ENCODE results near the gene YPEL2.
"Not testable (repeated sequence)": the region's sequence is repeated elsewhere in the genome, so short reads cannot be mapped to it uniquely, and the experiment has no call there.

The YPEL2 gene

DNA sequence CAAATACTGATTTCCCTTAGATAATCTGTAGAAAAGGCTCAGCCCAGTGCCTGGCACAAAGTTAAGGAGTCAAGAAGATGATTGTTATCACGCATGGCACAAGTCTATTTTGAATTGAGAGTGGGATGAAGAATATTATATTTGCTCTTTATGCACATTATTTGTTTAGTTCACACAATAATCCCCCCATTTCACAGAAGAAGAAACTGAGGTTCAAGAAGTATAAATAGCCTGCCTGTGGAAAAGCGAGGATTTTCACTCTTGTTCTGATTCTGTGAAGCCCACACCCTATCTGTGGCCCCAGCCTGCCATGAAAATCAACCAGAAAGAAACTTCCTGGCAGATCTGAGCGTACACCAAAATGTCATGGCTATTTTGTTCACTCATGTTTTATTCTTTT, 73.0 kb downstream of the YPEL2 start:
- no peak for DNase-seq (ENCODE audit: low read depth in 2 of 2, low spot score in 1 of 2)

DNA sequence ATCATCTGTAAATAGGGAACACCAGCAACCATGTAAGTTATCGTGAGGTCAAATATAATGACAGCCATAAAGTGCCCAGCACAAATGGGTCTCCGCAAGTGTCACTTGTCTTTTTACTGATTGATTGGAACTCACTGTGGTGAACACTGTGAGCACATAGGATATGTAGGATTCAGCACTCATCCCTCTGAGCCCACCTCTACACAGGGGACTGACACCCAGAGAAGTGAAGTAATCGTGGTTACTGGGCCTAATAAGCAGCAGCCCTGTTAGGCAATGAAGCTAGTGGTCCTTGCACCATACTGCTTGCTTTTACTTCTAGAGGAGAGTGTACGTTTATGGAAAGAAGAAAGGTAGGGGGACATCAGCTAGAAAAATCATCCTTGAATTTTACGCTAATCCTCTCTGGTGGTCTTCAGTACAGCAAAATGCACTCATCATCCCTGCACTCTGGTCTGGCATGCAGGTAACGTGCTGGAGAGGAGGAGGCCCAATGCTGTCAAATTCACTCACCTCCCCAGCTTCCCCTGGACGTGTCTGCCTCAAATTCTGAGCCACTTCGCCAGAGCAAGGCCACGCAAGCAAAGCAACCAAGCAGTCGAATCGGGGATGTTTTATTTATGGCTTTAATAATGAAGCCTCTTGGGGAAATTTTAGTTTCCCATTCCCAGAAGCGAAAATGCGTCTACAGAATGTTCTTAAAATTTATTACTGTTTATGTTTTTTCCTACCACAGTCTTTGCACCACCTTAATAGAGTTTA, 74.7 kb downstream of the YPEL2 start:
- no peak for DNase-seq (ENCODE audit: low read depth in 2 of 2, low spot score in 1 of 2)

DNA sequence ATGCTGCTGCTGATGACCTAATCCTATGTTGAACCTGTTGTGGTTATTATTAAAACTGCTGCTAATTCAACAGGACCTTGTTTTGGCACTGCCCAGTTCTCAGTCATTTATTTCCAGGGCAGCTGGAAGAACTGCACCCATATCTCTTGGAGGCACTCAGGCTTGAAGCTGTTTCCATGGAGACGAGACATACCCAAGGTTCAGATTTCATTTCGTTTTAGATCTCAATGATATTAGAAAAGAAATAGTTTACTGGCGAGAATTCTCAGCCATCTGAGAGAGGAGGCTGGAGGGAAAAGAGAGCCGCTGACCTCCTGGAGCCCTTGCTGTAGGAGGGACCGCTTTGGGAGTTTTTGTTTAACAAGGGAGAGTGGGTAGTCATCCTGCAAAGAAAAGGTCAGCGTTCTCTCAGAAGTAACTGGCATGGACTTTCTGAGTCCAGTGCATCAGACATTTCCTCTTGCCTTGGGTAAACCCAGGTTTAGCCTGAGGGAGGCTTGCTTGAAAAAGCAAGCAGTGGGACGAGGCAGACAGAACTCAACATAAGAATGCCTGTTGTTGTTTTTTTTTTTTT, 75.4 kb downstream of the YPEL2 start:
- DNase-seq (ENCODE audit: low read depth in 2 of 2, low spot score in 1 of 2): no peak

DNA sequence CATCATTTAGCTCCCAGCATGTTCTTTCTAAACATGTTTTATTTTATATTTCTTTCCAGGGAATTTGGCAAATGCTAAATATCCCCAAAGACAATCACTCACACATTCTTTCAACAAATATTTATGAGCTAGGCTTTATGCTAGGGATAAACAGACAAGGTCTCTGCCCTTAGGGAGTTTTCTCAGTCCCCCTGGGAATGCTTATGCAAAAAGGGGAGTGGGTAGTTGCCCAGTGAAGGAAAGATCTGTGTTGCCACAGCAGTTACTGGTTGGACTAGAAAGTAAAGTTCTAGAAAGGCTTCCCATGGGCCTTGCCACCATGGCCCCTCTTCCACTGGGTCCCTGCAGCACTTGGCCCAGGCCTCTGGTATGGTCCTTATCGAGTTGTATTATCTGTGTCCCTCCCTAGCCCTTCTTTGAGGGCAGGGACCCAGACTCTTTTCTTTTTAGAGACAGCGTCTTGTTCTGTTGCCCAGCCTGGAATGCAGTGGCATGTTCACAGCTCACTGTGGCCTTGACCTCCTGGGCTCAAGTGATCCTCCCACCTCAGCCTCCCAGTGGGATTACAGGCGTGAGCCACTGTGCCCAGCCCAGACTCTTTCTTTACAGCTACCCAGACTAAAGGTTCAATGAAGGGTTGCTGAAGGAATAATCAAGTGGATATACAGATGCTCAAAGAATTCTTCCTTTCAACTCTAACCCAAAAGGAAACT, 78.0 kb downstream of the YPEL2 start:
- no peak for DNase-seq (ENCODE audit: low read depth in 2 of 2, low spot score in 1 of 2)

DNA sequence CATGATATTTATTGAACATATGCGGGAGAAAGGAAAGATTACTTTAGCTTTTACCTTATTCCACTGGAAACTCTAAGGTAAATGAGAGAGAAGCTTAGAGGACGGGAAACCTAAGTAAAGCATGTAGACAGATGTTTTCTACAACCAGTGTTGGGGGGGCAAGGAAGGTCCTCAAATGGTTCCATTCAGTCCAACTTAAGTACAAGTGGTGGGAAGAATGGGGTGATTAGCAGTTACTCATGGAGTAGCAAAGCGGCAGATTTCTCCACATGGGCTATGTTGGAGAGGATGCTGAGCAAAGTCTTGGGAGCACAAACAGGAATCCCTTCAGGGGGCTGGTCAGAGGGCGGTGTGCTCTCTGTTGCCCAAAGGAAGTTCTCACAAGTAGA, 78.6 kb downstream of the YPEL2 start:
- DNase-seq (ENCODE audit: low read depth in 2 of 2, low spot score in 1 of 2): no peak

DNA sequence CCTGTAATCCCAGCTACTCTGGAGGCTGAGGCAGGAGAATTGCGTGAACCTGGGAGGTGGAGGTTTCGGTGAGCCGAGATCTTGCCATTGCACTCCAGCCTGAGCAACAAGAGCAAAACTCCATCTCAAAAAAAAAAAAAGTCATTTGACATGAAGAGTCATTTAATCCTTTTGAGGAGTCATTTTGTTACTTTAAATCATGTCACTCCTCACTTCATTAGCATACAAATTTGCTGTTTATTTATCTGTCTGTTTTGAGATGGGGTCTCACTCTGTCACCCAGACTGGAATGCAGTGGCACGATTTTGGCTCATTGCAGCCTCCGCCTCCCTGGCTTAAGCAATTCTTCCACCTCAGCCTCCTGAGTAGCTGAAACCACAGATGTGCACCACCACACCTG, 81.0 kb downstream of the YPEL2 start:
- DNase-seq (ENCODE audit: low read depth in 2 of 2, low spot score in 1 of 2): not testable (repeated sequence)

DNA sequence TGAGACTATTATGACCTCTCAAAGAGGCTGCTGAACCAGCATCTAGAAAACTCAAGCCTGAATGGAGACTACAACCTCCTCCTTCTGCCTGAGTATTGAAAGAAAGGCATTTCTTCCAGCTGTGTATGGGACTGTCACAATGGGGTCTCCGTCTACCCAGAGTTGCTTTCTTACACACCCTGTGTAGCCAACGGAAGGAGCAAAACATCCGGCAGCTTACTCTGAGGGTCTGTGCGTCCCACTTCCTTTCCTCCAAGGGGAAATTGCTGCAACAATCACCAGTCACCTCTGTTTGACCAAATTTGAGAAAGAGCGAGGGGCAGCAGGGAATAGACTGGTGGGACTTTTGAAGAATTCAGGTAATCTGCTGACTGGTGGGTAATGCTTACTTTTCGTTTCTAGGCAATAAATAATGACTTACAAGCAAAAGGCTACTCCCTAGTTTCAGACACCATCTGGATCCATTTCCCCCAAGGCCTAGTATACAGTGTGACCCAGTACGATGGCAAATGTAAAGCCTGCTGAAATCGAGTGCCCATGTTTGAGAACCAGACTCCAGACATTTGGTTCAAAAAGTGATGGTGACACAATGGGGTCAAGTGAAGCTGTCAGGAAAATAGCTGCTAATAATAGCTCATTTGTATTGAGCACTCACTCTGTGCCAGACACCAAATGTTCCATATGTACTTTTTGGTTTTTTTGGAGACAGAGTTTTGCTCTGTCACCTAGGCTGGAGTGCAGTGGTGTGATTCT, 81.7 kb downstream of the YPEL2 start:
- no peak for DNase-seq (ENCODE audit: low read depth in 2 of 2, low spot score in 1 of 2)

DNA sequence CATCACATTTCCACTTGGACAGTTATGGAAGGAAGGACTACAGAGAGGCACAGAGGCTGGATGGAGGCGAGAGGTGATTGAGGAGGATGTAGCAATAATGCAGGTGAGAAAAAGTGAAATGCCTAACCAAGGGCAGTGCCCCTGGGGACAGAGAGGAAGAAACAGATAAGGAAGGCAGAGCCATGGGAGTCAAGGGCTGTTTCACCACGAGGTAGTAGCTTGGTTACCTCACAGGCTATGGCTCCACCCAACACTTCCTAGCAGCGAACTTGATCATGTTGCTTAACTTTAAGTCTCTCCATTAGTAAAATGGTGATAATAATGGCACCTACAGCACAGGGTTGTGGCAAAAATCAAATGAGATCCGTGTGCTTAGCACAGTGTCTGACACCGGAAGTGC, 83.9 kb downstream of the YPEL2 start:
- no peak for DNase-seq (ENCODE audit: low read depth in 2 of 2, low spot score in 1 of 2)

DNA sequence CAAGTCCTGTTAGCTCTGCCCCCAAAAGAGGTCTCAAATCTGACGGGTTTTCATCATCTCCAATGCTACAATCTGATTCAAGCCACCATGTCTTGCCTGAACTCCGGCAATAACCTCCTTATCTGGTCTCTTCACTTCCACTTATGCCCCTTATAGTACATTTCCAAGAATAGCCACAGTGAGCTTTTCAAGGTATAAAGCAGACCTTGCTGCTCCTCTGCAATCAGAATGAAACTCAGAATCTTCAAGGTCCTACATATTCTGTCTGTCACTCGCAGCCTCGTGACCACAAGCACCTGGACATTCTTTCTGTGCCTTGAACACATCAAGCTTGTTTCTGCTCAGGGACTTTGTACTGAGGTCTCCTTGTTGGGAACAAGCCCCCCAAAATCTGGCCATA, 84.7 kb downstream of the YPEL2 start:
- no peak for DNase-seq (ENCODE audit: low read depth in 2 of 2, low spot score in 1 of 2)

DNA sequence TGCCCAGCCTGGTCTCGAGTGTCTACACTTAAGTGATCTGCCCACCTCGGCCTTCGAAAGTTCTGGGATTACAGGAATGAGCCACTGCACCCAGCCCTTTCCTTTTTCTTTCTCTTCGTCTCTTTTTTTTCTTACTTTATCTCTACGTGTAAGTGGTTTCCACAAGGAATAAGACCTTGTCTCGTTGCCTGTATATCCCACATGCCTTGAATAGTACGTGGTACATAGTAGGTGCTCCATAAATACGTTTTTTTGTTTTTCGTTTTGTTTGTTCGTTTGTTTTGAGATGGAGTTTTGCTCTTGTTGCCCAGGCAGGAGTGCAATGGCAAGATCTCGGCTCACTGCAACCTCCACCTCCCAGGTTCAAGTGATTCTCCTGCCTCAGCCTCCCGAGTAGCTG, 86.0 kb downstream of the YPEL2 start:
- DNase-seq (ENCODE audit: low read depth in 2 of 2, low spot score in 1 of 2): no peak

DNA sequence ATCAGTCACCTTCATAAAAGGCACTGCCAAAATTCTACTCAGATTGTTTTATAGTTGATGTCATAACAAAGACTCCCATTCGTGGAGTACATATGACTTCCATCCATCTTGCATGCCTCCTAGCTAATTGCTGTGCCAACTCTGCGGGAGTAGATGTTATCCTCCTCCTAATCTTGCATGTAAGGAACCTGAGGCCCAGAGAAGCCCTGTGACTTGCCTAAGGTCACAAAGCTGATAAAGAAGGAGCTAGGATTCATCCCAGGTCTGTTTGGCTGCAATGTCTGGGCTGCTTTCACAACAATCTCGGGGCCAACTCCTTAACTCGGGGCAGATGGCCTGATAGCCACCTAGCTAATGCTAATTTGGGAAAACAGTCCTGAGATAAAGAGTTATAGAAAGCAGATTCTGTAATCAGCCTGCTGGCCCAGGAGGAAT, 87.3 kb downstream of the YPEL2 start:
- DNase-seq (ENCODE audit: low read depth in 2 of 2, low spot score in 1 of 2): no peak

DNA sequence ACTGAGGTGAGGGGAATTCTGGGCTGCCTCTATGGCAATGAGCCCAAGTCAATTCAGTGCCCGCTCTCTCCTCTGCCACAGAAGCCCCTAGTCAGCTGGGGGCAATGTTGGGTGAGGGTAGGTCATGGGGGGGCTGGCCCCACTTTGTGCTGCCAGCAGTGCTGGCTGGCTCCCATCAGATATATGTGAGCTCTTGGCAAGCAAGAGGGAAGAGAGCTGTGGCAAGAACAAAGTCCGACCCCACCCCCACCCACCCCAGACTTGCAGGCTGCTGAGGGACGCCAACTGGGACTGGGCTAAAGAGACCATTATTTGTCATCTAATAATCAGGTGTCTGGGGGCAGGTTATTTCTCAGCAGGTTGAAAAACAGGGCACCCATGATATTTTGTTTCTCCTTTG, 89.4 kb downstream of the YPEL2 start:
- DNase-seq (ENCODE audit: low read depth in 2 of 2, low spot score in 1 of 2): no peak

DNA sequence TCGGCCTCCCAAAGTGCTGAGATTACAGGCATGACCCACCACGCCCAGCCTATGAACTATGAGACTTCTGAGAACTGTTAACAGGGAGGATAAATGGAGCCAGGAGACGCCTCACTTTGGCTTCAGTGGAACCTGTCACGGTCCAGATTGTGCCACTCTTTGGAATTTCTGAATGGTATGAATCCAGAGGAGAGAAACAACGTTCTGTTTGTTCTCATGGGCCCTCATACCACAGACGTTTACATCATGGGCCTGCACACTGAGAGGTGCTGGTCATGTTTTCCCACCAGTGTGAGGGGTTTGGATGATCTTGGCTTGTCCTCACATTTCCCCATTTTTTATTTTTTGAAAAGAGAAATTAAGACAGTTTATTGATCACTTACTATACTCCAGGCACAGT, 90.3 kb downstream of the YPEL2 start:
- DNase-seq (ENCODE audit: low read depth in 2 of 2, low spot score in 1 of 2): no peak

DNA sequence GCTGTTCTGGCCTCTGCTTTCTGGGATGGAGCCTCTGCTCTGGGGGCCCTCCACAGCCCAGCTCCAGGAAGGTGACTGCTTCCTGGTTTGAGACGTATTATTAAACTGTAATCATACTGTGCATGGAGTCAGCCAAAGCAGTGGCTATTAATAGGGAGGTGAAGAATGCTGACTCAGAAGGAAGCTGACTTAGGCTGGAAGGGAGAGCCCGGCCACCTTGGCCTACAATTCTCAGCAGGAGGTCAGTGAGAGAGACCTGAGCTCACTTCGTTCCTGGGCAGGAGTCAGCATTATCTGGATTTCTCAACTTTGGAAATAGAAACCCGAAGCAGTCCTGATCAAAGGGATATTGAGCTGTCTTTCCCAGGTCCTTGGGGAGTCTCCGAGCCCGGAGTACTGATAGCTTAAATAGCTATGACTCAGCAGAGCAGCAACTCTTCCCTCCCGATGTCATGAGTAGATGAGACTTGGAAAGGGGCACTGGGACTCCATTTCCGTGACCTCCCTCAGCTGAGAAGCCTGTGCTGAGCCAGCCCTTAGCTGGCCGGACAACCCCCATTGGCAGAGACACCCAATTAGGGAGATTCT, 91.8 kb downstream of the YPEL2 start:
- no peak for DNase-seq (ENCODE audit: low read depth in 2 of 2, low spot score in 1 of 2)

DNA sequence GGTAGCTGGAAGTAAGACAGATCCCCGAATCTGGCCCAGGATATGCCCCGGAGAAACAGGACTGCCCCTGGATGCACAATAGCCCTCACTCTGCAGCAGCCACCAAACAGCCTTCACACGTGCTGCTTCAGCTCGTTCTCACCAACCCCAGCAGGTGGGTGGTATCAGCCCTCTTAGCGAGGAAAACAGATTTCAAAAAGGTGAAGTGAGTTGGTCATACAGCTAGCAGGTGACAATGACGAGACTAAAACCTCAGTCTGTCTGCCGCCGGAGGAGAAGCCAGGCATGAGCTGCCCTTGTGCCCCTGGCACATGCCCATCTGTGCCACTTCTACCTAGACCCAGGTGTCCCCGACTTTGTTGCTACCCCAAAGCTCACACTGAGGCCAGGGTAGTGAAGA, 92.4 kb downstream of the YPEL2 start:
- no peak for DNase-seq (ENCODE audit: low read depth in 2 of 2, low spot score in 1 of 2)

DNA sequence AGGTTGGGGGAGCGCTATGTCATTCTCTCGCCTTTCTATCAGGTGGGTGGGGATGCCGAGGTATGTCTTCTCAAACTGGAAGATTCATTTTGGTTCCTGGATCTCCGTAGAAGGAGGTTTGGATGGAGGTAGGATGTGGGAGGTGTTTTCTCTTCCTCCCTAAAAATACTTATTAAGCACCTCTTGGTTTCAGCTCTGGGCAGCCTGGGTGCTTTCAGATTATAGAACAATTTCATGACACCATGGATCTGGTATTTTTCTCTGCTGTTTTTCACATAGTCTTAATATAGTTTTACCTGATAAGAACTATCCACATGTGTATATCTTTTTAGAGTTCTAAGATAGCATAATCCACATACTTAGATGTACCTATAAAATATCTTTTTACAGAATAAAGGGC, 92.9 kb downstream of the YPEL2 start:
- DNase-seq (ENCODE audit: low read depth in 2 of 2, low spot score in 1 of 2): no peak

DNA sequence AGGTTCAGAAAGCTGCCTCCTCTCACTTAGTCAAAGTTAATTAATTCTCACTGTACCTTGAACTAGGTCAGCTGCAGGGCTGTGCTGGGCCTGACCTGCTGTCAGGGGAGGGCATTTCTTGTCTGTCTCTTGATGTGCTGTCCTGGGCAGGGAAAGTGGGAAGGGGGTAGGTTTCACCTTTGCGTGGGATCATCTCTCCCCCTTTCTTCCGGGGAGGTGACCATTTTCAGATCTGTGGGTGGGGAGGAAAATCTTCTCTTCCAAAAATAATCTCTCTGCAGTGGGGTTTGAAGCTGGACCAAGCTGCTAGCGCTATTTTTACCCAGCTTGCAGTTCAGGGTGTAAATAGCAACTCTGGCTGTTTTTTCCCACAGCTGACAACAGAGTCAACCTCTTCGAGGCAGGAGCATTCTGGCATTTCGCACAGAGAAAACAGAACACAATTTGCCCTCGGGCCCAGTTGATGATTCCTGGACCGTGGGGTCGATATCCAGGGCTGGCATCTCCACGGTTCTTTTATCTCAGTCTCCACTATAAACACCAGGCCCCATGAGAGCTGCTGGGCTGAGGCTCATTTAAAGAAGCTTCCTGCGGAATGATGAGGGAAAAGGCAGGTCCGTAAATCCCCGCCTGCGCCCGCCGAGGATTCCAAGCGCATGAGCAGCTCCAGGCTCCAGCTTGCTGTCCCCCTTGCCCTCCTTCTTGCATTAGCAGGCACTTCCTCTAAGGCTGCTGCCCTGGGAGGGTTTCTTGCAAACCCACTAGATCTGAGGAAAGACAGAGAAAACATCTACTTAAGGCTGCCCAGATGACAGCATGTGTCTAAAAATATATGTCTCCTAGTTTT, 93.9 kb downstream of the YPEL2 start:
- no peak for DNase-seq (ENCODE audit: low read depth in 2 of 2, low spot score in 1 of 2)

DNA sequence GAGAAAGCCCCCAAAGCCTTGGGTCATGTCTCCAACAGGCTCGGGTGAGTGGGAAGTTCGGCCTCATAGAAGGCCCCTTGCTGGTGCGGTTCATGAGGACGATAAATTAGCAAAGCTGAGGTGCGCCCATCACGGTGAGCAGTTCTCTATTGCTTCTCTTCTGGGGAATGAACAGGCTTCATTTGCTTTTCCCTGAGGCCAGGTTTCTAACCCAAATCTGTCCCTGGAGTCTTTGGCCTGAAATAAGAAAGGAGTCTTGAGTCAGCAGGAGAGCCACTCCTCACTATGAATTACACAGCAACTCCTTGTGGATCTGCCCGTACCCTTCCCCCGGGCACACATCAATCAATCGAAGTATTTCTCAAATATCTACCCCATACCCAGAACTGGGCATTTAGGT, 94.6 kb downstream of the YPEL2 start:
- no peak for DNase-seq (ENCODE audit: low read depth in 2 of 2, low spot score in 1 of 2)

DNA sequence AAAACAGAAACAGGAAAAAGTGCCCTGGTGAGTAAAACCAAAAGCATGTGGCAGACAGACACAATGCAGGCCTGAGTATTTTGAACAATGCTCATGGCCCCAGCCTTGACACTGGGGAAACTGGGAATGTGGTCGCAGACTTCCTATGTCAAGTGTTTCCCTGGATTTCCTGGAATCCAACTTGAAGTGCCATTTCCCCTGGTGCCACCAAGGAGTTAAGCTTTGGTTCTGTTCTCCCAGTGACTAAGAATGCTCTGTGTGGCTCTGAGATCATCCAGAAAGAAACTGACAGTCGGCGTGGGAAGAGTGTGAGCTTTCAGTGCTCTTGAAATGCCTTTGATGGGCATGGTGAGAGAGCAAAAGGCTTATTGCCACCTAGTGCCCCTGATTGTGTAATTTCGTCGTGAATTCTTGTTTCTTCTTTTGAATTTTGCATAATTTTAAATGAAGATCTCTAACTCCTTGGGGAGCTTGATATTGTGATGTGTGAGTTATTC, 96.0 kb downstream of the YPEL2 start:
- DNase-seq (ENCODE audit: low read depth in 2 of 2, low spot score in 1 of 2): no peak

DNA sequence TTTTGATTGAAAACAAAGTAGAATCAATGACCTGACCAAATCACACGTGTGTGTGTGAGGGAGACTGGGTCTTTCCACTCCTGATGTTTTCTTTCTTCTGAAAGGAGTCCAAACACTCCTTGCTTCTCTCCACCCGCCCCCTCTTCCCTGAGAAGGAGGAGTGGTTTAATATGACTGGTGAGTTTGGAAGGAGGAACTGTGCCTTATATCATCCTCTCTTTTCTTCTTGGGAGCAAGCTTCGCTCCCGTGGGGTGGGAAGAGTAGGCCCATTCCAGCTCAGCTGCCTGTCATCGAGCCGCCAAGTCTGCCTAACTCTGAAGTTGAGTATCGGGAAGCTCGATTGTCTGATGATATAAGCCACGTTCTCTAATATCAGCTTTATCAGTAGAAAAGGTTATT, 96.5 kb downstream of the YPEL2 start:
- no peak for DNase-seq (ENCODE audit: low read depth in 2 of 2, low spot score in 1 of 2)
